Measurements from ENCODE around the gene PIP5K1B. TPM values are rescaled to one million over a fixed set of nuclear protein-coding genes. Genes with fewer than 3 reads are reported as not detected.

The PIP5K1B gene
- total RNA-seq, 1 donor from 2014 or later: 0.13 TPM

DNA sequence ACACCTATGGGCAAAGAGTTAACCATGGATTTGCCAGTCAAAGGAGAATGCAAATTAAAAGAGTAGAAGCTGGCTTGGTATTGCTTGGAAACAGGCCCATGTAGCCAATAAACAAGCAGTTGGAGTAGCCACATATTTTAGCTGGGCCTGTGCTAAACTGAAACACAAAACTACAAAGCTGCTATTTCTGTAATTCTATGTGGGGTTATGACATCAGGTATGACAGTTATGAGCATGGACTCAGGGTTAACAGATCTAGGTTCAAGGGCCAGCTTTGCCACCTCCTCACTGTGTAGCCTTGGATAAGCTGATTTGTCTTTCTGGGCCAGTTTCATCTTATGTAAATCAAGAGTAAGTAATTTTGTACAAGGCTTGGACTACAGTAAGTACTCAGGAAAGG, 142.7 kb downstream of the PIP5K1B start:
- no peak for DNase-seq (ENCODE audit: low read depth, low spot score)

DNA sequence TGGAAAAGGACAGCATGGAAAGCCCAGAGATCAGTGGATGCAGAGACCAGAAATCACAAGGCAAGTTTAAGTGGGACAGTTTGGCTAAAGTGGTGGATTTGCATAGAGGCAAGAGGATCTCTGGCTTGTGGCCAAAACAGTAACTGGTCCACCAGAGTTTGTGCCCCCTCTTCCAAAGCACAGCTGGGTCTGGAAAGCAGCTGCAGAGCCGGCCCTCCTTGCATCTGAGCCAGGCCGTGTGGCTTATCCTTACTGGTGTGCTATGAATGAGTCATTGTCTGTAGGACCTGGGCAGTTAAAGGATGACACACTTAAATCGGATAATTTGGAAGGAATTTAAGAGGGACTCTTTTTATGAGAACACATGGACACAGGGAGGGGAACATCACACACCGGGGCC, 146.6 kb downstream of the PIP5K1B start:
- no peak for DNase-seq (ENCODE audit: low read depth, low spot score)

DNA sequence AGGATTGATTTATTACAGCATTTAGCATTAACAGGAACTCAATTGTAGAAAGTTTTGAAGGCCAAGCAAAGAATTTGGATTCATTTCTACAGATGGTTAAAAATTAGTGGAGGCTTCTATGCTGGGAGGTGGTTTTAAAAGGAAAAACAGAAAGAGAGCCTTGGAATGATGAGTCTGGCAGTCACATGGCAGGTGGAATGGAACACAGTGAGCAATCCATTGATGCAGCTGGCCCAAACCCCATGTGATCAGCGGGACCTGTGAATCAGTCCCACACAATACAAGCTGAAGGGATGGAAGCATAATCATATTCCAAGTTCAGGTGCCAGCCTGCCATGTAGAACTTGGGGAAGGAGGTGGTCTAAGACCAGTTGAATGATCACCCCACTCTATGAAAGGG, 147.9 kb downstream of the PIP5K1B start:
- no peak for DNase-seq (ENCODE audit: low read depth, low spot score)

DNA sequence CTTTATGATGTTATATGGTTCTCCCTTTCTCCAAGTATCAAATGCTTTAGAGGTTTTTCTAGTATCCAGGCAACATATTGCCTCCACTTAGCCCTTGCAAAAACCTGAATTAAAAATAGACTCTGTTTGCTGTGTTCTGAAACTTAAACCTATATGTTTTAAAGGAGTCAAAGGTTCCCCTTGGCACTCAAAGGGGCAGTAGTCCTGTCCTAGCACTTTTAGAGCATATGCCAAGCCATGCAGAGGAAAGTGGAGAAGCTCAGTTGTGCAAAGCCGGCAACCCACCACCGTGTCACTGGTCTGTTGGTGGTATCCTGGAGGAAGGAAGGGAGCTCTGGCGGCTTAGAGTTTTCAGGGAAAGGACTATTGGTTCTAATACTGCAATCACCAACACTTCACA, 154.3 kb downstream of the PIP5K1B start:
- no peak for DNase-seq (ENCODE audit: low read depth, low spot score)

DNA sequence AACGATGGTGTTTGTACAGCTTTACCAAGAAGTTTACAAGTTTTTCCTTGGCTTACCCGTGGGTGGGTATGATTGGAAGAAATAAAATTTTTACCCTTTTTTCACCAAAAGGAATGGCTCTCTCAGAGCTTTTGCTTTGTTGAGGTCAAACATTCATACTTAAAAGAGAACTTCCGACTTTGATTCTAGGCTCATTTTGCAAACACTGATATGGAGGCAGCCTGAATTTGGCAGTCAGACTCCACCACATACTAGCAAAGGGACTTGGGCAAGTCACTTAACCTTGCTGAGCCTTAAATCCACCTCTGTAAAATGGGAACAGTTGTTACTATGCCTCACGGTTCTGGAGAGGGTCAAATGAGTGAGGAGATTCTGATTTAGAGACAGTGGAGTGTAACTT, 155.4 kb downstream of the PIP5K1B start:
- no peak for DNase-seq (ENCODE audit: low read depth, low spot score)

DNA sequence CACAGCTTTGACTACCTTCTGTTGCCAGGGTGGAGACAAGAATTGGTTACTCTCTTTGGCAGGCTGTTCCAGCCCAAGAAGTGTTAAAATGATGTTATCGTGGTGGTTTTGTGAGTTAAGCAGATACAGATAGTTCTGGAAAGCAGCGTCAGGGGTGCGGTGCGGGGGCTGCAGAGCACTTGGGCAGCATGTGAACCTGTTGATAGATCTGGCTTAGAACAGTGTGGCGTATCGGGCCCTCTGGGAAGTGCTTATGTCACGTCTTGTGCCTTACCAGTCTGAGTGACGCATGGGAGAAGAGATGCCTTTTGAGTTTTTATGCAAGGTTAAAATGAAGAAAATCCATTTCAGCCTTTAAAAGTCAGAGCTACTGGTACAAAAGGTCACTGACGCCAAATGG, 156.4 kb downstream of the PIP5K1B start:
- DNase-seq (ENCODE audit: low read depth, low spot score): no peak

DNA sequence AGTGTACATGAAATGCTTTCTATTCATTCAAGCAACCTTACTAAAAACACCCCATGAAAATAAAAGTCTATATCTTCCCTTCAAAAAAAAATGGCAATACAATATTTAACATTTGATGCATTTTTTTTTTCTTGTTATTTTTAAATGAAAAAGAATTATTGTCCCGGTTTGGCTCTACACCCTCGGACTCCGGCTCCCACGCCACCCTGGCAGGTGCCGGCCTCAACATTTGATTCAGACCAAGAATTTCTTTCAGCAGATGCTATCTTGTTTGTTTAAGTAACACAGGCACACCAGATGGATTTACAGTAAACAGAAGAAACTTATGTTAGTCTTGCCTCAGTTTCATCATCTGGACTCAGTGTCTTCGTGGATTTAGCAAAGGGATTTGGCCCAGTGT, 162.0 kb downstream of the PIP5K1B start:
- no peak for DNase-seq (ENCODE audit: low read depth, low spot score)

DNA sequence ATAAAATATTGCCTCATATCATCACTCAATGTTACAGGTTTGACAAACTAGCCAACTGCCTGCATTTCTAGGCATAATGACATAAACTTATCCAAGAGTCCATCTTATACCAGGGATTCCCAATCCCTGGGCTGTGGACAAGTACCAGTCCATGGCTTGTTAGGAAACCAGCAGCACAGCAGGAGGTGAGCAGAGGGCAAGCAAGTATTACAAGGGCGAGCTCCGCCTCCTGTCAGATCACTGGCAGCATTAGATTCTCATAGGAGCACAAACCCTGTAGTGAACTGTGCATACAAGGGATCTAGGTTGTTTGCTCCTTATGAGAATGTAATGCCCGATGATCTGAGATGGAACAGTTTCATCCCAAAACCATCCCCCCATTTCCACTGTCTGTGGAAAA, 164.0 kb downstream of the PIP5K1B start:
- no peak for DNase-seq (ENCODE audit: low read depth, low spot score)

DNA sequence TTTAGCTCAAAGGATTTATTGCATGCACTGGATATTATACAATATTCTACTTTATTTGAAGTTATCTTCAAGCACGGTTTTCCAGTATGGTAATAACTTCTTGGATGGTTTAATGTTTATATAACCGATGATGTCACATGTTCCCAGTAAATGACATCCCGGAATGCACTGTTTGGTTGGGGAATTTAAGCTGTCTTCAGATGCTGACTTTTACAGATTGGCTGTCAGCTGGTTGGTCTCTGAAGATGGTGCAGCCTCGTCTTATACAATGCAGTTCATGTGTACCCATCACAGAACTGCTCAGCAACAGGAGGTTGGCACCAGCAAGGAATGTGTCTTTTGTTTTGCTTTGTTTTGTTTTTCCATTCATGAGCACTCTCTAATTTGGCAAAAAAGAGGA, 165.0 kb downstream of the PIP5K1B start:
- DNase-seq (ENCODE audit: low read depth, low spot score): no peak

DNA sequence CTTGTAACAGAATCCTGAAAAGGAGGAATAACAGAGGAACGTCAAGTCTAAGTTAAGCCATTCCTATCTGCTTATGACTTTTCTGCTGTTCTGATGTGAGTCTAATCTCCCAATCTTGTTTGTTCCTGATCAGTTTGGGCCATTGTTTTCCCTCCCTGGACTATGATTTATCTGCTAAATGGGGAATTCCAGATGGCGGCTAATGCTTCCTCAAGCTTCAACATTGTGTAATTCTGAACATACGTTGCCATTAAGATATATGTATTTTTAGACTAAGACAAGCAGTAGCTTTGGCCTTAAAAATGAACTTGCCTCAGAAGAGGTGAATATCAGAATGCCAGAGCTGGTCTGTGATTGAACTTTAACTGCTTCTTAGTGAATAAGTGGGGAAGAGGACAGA, 166.2 kb downstream of the PIP5K1B start:
- DNase-seq (ENCODE audit: low read depth, low spot score): no peak

DNA sequence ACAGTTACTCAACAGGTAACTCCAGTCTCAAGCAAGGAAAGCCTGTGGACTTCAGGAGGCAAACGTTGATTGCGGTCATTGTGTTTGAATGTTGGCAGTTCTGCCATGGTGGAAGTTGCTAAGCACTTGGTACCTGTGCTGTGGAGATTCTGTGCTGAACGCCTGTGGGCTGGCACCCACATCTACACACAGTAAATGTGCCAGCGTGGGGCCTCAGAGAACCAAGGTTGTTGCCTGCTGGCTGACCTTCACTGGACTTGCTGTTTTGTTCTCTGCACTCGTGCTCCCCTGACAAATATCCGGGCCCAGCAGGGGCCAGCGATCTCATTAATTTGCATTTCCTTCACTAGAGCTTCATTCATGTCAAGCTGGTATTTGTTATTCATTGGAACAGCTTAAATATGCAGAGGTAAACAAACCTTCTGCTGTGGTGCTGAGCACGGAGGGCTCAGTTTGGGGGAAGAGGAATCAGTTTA, 167.0 kb downstream of the PIP5K1B start:
- no peak for DNase-seq (ENCODE audit: low read depth, low spot score)

DNA sequence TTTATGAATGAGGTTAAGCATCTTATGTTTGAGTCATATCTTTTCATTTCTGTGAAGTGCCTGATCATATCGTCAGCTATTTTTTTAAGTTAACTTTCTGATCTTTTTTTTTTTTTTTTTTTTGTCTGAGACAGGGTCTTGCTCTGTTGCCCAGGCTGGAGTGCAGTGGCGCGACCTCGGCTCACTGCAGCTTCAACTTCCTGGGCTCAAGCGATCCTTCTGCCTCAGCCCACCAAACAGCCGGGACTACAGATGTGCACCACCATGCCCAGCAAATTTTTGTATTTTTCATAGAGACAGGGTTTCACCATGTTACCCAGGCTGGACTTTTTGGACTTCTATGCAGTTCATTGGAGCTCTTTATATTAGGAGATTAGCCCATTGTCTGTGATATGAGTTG, 168.1 kb downstream of the PIP5K1B start:
- no peak for DNase-seq (ENCODE audit: low read depth, low spot score)

DNA sequence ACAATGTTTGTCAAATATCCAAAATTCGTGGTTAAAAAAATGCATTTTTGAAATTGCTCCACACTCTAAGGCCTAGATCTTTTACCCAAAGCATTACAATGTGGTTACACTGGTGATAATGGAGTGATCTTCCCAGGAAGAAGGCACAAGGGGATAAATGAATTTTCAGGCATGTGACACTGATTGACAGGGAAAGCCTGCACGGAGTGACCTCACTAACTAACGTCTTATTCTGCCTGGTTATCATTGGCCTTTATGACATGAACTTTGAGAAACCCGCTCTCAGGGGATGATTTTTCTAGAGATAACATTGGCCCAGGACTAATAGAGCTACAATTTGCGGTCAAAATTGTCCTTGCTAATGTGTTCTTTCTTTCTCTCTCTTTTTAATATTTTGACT, 171.2 kb downstream of the PIP5K1B start:
- no peak for DNase-seq (ENCODE audit: low read depth, low spot score)

DNA sequence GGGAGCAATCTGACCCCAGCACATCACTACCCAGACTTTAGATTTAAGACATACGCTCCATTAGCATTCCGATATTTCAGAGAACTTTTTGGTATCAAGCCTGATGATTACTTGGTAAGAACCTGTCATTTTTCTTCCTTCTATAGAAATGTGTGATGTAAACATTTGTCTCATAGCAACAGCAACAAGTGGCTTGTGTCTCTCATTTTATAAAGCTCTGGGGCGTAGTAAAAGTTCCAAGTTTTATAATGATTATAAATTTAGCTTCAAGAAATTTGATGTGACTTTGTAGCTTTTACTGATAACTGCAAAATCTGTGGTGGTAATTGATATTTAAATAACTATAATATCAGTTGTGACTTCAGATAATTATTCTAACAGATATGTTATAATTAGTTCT, 171.6 kb downstream of the PIP5K1B start:
- no peak for DNase-seq (ENCODE audit: low read depth, low spot score)

DNA sequence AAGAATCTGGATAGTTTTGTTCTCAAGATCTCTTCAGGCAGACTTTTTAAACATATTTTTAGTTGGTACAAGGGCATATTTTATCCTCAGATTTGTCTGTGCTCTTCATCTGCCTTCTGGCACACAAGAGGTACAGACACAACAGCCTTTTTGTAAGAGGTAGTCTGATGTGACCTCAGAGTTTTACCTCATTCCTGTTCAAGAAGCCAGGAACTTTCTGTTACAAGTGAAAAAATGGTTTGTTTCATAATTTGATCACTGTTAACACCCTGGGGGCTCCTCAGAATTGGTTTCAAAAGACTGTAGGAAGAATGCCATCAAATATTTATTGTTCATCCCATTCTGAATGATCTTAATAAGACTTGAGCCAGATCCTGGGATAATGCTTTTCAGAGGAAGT, 172.2 kb downstream of the PIP5K1B start:
- DNase-seq (ENCODE audit: low read depth, low spot score): no peak

DNA sequence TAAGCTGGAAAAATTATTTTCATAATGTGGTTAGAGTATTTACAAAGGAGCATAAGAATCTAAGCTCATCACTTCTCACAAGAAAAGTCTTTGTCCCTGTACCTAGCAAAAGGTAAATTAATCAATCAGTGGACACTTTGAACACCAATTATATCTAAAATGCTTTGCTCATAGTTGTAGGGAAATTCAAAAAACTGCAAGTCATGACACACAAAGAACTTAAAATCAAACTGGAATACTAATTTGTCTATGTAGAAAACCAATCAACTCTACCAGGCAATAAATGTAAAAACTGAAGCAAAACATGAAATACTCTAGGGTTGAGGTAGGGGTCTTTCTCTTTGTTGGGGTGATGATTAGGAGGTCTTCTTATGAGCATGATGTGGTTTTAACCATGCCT, 173.4 kb downstream of the PIP5K1B start:
- no peak for DNase-seq (ENCODE audit: low read depth, low spot score)

DNA sequence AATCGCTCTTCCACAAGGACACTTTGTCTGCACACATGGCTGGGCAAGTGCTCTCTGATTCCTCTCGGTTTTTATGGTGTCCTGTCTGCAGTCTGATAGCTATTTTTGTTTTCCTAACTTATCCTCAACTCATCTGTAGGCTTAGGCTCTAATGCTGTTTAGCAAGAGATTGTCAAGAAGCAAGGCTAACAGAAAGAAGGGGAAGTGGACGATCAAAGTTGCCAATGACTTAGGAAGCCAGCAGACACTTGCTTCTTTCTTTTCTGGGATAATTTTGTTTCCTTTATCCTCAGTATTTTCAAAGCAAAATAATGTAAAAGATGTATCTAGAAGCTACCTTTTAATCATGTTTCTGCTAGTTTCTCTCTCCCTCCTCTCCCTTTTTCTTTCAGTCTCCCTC, 178.2 kb downstream of the PIP5K1B start:
- DNase-seq (ENCODE audit: low read depth, low spot score): no peak

DNA sequence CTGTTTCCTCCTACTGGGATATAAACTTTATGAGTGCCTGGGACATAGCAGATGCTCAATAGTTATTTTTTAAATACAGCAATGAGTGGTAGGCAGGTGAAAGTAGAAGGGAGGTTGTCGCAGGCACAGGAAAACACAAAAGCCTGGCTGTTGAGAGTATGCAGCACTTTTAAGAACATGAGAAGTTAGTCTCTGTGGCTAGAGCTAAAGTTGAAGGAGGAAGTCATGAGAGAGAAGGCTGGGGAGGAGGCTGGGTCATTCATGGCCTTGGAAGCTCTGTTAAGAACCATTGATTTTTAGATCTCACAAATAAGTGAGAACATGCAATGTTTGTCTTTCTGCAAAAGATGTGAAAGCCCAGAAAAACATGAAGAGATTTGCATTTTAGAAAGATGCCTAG, 182.2 kb downstream of the PIP5K1B start:
- no peak for DNase-seq (ENCODE audit: low read depth, low spot score)

DNA sequence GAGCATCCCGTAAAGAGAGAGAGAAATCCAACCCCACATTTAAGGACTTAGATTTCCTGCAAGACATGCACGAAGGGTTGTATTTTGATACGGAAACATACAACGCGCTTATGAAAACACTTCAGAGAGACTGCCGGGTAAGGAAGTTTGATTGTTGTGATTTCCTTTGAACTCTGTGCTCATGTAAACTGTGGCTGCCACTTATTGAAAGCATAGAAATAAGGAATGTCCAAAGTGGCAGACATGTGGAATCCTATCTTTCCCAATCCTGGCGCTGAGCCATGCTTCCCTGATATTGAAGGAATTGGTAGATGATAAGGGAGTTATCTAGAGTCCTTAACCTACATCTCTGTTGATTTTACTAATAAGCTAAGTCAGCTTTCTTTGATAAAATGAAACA, 189.5 kb downstream of the PIP5K1B start:
- DNase-seq (ENCODE audit: low read depth, low spot score): no peak

DNA sequence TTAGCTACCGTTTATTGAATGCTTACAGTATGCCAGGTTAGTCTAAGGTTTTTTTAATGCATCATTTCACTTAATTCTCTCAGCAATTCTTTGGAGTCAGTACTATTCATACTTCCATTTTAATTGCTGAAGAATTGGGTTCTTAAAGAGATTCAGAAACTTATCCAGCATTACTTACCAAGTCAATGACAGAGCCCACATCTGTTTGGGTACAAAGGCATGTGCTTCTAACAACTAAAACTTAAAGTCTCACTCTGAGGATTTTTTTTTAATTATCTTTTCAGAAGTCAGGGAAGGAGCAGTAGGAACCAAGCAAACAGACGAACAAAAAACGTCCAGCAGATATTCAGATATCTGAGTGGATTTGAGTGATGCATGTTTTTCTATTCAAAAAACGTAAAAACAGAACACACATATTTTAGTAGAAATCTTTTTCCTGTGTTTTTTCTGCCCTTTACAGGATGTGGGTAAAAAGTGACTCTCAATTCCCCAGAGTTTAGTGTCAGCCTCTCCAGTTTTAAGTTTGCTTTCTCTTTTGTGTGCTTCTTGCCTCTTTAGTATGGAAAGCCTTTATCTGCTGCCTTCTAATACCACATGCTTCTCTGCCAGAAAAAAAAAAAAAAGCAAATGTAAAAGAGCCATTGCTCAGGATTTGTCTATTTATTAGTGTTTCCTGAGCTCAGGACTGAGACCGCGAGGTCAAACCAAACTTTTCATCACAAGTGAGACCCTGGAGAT, 190.9 kb downstream of the PIP5K1B start:
- no peak for DNase-seq (ENCODE audit: low read depth, low spot score)

DNA sequence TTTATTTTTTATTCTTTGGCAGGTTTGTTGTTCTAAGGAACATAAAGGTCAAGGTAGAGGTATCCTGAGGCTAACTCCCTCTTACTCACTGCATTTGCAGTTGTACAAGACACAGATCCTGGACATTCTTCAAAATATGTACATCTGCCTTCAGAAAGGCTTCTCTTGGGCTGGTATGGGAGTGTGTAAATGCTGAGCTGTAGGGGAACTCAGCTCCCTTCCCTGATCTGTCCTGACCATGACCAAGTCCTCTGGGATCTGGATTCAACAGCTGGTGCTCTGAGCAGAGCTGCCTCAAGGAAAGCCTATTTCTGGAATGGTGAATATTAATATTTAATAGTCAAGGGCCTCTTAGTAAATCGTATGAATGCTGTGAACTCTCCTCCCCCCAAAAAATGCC, 191.4 kb downstream of the PIP5K1B start:
- no peak for DNase-seq (ENCODE audit: low read depth, low spot score)

DNA sequence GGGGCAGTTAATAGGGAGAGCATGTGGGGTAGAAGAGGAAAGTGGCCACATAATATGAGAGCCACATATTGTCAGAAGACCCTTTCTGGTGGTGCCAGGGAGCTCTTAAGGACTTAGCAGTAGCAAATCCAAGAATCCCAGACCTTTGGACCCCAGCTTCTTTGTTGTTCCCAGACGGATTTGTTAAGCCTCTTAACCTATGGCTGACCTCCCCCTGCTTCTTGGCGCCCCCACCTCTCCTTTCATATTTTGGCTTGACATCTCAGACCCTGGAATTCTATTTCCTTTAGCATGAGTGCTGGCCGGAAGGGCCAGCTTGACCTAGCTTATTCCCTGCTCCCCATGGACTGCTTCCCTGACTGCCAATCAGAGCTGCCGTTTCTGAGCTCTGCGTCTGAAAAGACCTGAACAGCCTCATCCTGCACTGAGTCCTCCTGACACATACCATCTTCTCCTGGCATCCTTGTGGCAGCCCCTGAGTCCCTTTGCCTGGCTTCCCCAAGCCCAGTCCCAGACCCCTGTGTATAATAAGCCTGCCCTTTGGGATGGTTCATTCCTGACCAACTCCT, 192.6 kb downstream of the PIP5K1B start:
- no peak for DNase-seq (ENCODE audit: low read depth, low spot score)

DNA sequence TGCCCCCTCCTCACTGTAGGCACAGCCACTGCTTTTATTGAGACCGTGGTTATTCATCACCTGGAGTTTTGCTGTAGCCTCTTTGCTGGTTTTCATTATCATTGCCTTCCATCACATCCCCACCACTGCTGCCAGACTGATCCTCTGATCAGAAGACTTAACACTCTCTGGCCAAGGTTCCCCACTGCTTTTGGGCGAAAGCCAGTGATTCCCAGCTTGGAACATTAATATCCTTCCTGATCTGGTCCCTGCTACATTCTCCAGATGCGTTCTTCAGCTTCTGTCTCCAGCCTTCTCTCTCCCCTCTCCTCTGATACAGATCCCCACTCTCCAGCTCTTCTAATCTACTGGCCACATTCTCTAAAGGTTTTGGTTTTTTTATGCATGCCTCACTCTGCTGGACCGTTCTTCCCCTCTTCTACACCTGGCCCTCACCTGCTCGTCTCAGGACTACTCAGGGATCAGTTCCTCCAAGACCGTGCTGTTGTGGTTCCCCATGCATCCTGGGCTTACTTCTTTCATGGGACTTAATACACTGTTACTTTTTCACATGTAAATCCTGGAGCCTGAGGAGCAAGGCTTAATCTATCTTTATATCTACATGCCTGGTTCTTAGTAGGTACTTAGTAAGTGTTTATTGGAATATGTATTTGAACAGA, 193.9 kb downstream of the PIP5K1B start:
- no peak for DNase-seq (ENCODE audit: low read depth, low spot score)
